CD14-positive monocyte (primary cell): ENCODE data around the gene TRPM8. TPM values are rescaled to one million over a fixed set of nuclear protein-coding genes. Genes with fewer than 3 reads are reported as not detected.

Experiments
- DNase-seq, 3 donors: peaks; one replicate each; pipeline ENCODE4 v3.0.0-alpha.2; 2011 to 2022
- H2AFZ ChIP-seq: 2 replicates; pipeline ENCODE4 v1.6.0; 2012; ENCODE audit warnings: mild to moderate bottlenecking, low read depth, low read length, inconsistent platforms; ENCODE audit not compliant: insufficient read depth, poor library complexity, severe bottlenecking
- H3K27ac ChIP-seq, 2 donors: 1 replicate in 1 of 2; 2 replicates in 1 of 2; pipeline ENCODE4 v1.5.1; 2012 to 2013; ENCODE audit warnings: low read length in 2 of 2, control low read depth in 1 of 2, inconsistent platforms in 1 of 2, low read depth in 1 of 2, mild to moderate bottlenecking in 1 of 2
- H3K27me3 ChIP-seq, 2 donors: one replicate each; pipeline versions ENCODE4 v1.6.0 to v1.6.1; 2011 to 2013; ENCODE audit warnings: low read length in 2 of 2; ENCODE audit not compliant: control insufficient read depth in 2 of 2, insufficient read depth in 2 of 2
- H3K36me3 ChIP-seq, 2 donors: replicated peaks in 1 of 2; 1 replicate in 1 of 2; 2 replicates in 1 of 2; pipeline versions ENCODE4 v1.5.1 to v1.6.1; 2012 to 2013; ENCODE audit warnings: low read length in 2 of 2, control low read depth in 1 of 2, inconsistent platforms in 1 of 2, mild to moderate bottlenecking in 1 of 2; ENCODE audit not compliant: insufficient read depth in 2 of 2, control insufficient read depth in 1 of 2
- H3K4me1 ChIP-seq, 2 donors: 1 replicate in 1 of 2; 2 replicates in 1 of 2; pipeline versions ENCODE4 v1.5.1 to v1.6.1; 2012 to 2013; ENCODE audit warnings: low read length in 2 of 2, control low read depth in 1 of 2, inconsistent platforms in 1 of 2, mild to moderate bottlenecking in 1 of 2, moderate library complexity in 1 of 2; ENCODE audit not compliant: insufficient read depth in 2 of 2, control insufficient read depth in 1 of 2
- H3K4me2 ChIP-seq: replicated peaks from 2 replicates; pipeline ENCODE3; 2012; ENCODE audit warnings: low read length, moderate library complexity, mild to moderate bottlenecking; ENCODE audit not compliant: poor library complexity, severe bottlenecking; ENCODE audit errors: extremely low read depth
- H3K4me3 ChIP-seq, 3 experiments: fragments of 200-600 bp in 1 of 3; sonication (generic) in 1 of 3; replicated peaks in 1 of 3; 1 replicate in 2 of 3; 2 replicates in 1 of 3; pipeline ENCODE4 v1.5.1; 2011 to 2013; ENCODE audit warnings: low read length in 3 of 3, mild to moderate bottlenecking in 3 of 3, control low read depth in 2 of 3, low read depth in 2 of 3, inconsistent platforms in 1 of 3, moderate library complexity in 1 of 3
- H3K79me2 ChIP-seq: 2 replicates; pipeline ENCODE4 v1.6.0; 2012; ENCODE audit warnings: mild to moderate bottlenecking, control low read depth, inconsistent platforms, low read length, moderate library complexity; ENCODE audit not compliant: insufficient read depth
- H3K9ac ChIP-seq: 2 replicates; pipeline ENCODE4 v1.6.0; 2017; ENCODE audit warnings: low read length, mild to moderate bottlenecking; ENCODE audit not compliant: insufficient read depth, poor library complexity, severe bottlenecking
- H3K9me3 ChIP-seq, 2 donors: replicated peaks in 1 of 2; 1 replicate in 1 of 2; 2 replicates in 1 of 2; pipeline versions ENCODE4 v1.5.1 to v1.6.1; 2012 to 2013; ENCODE audit warnings: low read length in 2 of 2, control low read depth in 1 of 2; ENCODE audit not compliant: control insufficient read depth in 1 of 2, insufficient read depth in 1 of 2
- H4K20me1 ChIP-seq: 2 replicates; pipeline ENCODE4 v1.6.0; 2012; ENCODE audit warnings: mild to moderate bottlenecking, low read length, control low read depth, moderate library complexity; ENCODE audit not compliant: insufficient read depth
- H3K27ac Mint-ChIP-seq, 7 donors: one replicate each; pipeline ENCODE4 v1.8.0; 2020; ENCODE audit warnings: mild to moderate bottlenecking in 7 of 7, mixed read lengths in 7 of 7, moderate library complexity in 6 of 7, inconsistent platforms in 2 of 7
- H3K27me3 Mint-ChIP-seq, 3 donors: one replicate each; pipeline ENCODE4 v1.8.0; 2021 to 2022; ENCODE audit warnings: low read depth in 3 of 3, mild to moderate bottlenecking in 3 of 3, mixed read lengths in 3 of 3, moderate library complexity in 3 of 3, inconsistent platforms in 1 of 3
- H3K36me3 Mint-ChIP-seq, 2 donors: one replicate each; pipeline ENCODE4 v1.8.0; 2020; ENCODE audit warnings: mixed read lengths in 2 of 2, inconsistent platforms in 1 of 2, mild to moderate bottlenecking in 1 of 2
- H3K4me1 Mint-ChIP-seq: one replicate; pipeline ENCODE4 v1.8.0; 2020; ENCODE audit warnings: mild to moderate bottlenecking, mixed read lengths
- H3K4me3 Mint-ChIP-seq, 2 donors: one replicate each; pipeline ENCODE4 v1.8.0; 2020; ENCODE audit warnings: mild to moderate bottlenecking in 2 of 2, mixed read lengths in 2 of 2, moderate library complexity in 1 of 2
- H3K9me3 Mint-ChIP-seq, 7 donors: one replicate each; pipeline ENCODE4 v1.8.0; 2020 to 2022; ENCODE audit warnings: mixed read lengths in 7 of 7, mild to moderate bottlenecking in 6 of 7, moderate library complexity in 6 of 7, inconsistent platforms in 2 of 7
- CTCF ChIP-seq: fragments of 200-600 bp; IDR thresholded peaks from one replicate; pipeline ENCODE4 v1.8.0; 2022; ENCODE audit warnings: antibody characterized with exemption, mild to moderate bottlenecking
- WGBS: methylation state at CpG from one replicate; pipeline ENCODE4 v1.1.5; 2013; ENCODE audit warnings: missing lambda C conversion rate; ENCODE audit not compliant: insufficient coverage; 5-methylcytosine and 5-hydroxymethylcytosine counted together
- intact Hi-C, 2 donors: fragments of 100-400 bp; cut with micrococcal nuclease; formaldehyde crosslinking; loops; one replicate each; pipeline versions ENCODE4 v1.15.0 to v1.15.1; 2023
- polyA plus RNA-seq, 3 donors: library from polyadenylated mRNA; depleted of rRNA in 1 of 3; unstranded in 2 of 3; stranded (reverse) in 1 of 3; fragments of 300-500 nt in 2 of 3; fragments of >200 nt in 1 of 3; fragmentation: Illumina TruSeq in 2 of 3; gene quantifications; 1 replicate in 2 of 3; 2 replicates in 1 of 3; pipeline ENCODE4 v1.2.3, GENCODE V29; 2012 to 2021

TRPM8 gene
- polyA plus RNA-seq, 3 donors = not detected

- Mint-ChIP-seq H3K4me3 (no peak overlapping the region), H3K27me3 (peaks cover 4 to 8% (median 5%) of the 10 kb centered on the region in 3 donors), H3K27ac (no peak overlapping the region), H3K4me1 (no peaks in the 10 kb centered on the region), H3K36me3 (no peaks in the 10 kb centered on the region), H3K9me3 (peaks cover 0 to 5% (median 0%) of the 10 kb centered on the region in 7 donors)
- H3K4me2 ChIP-seq = no peak overlapping the region
- no peak for TF ChIP-seq CTCF
- no peaks in the 10 kb centered on the region for H3K36me3 ChIP-seq
- no peaks in the 10 kb centered on the region for H3K79me2 ChIP-seq
- H3K4me3 ChIP-seq = no peak overlapping the region
- H3K9ac ChIP-seq = no peak overlapping the region
- H3K27me3 ChIP-seq = peaks cover 0 to 3% of the 10 kb centered on the region in 2 donors
- 83% methylated on average over 1 of the region's 4 CpGs for WGBS
- no peak for DNase-seq
- no peak overlapping the region for H3K27ac ChIP-seq
- H2AFZ ChIP-seq = no peak overlapping the region
- intact Hi-C loops = no loop called here
- H3K9me3 ChIP-seq = no peaks in the 10 kb centered on the region
- H4K20me1 ChIP-seq = no peaks in the 10 kb centered on the region
- no peaks in the 10 kb centered on the region for H3K4me1 ChIP-seq
Measured at GRCh38 chr2:233905945-233906344, 11.2 kb upstream of the TRPM8 start.

- Histone ChIP-seq H3K9ac (no peak overlapping the region), H3K27ac (no peak overlapping the region), H4K20me1 (no peaks in the 10 kb centered on the region), H3K4me2 (no peak overlapping the region), H3K4me1 (no peaks in the 10 kb centered on the region), H3K36me3 (no peaks in the 10 kb centered on the region), H3K4me3 (no peak overlapping the region), H3K79me2 (no peaks in the 10 kb centered on the region), H3K9me3 (no peaks in the 10 kb centered on the region), H3K27me3 (no peaks in the 10 kb centered on the region), H2AFZ (no peak overlapping the region)
- peaks cover 2 to 8% (median 6%) of the 10 kb centered on the region in 3 donors for H3K27me3 Mint-ChIP-seq
- no peak for DNase-seq
- H3K27ac Mint-ChIP-seq = no peak overlapping the region
- peaks cover 0 to 5% (median 0%) of the 10 kb centered on the region in 7 donors for H3K9me3 Mint-ChIP-seq
- no peaks in the 10 kb centered on the region for H3K4me1 Mint-ChIP-seq
- no peaks in the 10 kb centered on the region for H3K36me3 Mint-ChIP-seq
- no peak overlapping the region for H3K4me3 Mint-ChIP-seq
- WGBS = 97% methylated on average over 3 of the region's 3 CpGs
- intact Hi-C loops = no loop called here
- no peak for TF ChIP-seq CTCF
Measured at GRCh38 chr2:233907627-233908026, 9.5 kb upstream of the TRPM8 start.
